HG03354 (cell line): ENCODE measurements around the gene EMP2.

Experiments used
- ATAC-seq: cut with Tn5 transposase; IDR thresholded peaks from one replicate; pipeline ENCODE4 v1.9.1; 2021; ENCODE audit warnings: mild to moderate bottlenecking; ENCODE audit not compliant: unreplicated experiment, poor library complexity, severe bottlenecking

EMP2 gene

GRCh38 chr16:10611825-10612342 lies 31.5 kb upstream of the EMP2 start:
- ATAC-seq = no peak

- no peak for ATAC-seq
These were observed 30.2 kb upstream of the EMP2 start for GRCh38 chr16:10610499-10611184.

DNA sequence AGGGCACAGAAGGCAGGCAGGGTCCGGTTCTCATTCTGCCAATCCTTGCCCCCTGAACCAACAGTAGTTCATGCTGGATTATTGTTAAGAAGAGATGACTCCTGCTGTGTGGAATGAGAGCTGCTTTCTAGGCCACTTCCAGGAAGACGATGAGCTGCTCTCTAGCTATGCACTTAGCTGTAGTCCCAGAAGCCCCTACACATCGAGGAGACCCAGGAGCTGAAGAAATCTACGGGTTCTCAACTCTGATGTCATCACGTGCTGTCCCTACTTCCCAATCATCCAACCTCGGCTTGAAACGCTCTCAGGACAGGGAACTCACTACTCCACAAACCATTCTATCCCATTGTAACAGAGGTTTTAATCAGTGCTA lies 29.0 kb upstream of the EMP2 start:
- ATAC-seq = no peak

DNA sequence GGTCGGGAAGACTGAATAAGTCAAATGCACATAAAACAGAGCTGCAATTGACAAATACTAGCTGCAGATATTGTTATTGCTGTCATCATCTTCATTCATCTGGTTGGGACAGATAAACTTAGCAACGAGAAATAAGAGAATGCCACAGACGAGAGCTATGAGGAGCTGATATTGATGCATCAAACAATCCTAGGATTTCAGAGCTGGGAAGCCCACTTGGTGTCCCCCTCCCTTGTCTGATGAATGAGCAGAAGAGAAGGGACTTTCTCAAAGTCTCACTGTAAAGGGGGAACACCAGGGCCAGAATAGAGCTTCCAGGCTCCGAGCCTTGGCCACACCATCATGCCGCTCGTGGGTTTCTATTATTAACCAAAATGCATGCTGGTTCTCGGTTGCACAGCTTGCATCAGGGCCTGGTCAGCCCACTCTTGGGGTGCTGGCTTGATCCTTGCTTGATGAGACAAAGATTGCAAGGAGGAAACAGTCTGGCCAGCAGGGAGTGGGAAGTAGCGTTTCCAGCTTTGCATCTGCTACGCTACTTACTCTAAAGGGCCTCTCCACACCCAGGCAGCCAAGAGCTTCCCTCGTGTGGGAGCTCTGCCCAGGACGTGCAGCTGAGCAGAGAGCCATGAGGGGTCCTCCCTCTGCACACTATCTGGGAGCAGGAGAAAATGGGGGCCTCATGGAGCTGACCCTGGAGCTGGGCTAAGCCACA lies 28.4 kb upstream of the EMP2 start:
- no peak for ATAC-seq

- no peak for ATAC-seq
These were observed 26.8 kb upstream of the EMP2 start for GRCh38 chr16:10607157-10607556.

DNA sequence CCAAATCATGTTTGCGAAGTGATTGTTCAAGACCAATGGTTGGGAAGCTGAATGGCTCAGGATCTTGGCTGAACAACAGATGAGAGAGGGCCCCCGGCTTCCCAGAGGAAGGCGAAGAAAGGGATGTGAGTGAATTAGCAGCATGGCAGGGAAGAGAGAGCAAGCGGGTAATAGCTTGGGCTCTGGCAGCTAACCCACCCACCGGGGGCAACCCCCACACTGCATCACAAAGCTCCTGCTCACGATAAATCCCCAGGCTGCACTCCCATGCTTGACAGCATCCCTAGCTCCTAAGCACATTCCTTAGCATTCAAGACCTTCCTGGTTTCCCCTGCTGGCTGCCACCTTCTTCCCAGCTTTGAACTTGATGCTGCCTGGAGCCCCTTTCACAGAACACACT lies 26.2 kb upstream of the EMP2 start:
- no peak for ATAC-seq

DNA sequence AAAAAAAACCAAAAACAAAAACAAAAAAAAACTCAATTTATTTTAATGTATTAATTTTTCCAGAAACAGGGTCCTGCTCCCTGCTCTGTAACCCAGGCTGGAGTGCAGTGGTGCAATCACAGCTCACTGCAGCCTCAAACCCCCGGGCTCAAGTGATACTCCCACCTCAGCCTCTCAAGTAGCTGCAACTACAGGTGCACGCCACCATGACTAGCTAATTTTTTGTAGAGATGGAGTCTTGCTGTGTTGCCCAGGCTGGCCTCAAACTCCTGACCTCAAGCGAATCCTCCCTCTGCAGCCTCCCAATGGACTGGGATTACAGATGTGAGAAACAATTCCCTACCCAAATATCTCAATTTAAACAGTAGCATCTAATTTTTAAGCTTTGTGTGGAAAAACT lies 25.2 kb upstream of the EMP2 start:
- no peak for ATAC-seq

DNA sequence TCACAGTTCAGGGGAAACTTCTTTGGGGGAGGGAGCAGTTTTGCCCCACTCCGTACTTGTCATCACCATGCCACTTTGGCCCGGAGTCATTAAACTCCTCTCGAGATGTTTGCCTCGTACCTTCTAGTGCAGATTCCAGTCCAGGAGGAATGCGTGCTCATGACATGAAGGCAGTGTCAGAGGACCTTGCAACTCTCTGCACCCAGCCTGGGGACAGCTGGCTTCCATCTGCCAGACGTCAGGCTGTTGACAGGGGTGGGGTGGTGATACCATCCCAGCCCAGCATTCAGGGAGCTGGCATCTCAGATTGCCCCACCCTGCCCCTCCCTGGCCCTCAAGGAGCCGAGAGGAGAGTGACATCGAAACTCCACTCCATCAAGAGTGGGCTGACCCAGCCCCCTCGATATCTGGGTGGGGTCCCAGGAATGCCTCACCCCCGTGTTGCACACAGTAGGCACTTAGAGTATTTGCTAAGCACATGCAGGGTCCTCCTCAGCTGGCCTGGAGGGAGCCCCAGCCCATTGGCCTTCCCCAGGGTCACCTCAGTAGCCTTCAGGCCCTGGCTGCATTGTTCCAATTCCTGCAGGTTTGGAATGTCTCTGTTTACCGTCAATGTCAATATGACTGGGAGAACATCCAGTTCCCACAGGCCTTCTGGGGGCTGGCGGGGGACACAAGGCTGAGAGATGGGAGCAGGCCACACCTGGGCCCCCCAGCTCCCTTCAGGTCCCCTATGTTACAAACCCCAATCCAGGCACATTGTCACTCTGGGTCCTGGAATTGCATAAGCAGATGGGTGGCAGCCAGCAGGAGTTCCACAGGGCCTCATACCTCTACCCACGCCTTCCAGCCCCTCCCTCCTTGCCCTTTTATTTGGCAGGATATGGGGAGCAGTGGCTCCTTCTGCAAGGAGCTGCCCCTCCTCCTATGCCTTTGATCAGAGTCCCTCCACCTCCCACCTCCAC lies 21.3 kb upstream of the EMP2 start:
- ATAC-seq = no peak

GRCh38 chr16:10600782-10601443 lies 20.5 kb upstream of the EMP2 start:
- no peak for ATAC-seq

- ATAC-seq = peak; percentile 44
These were observed 19.2 kb upstream of the EMP2 start for GRCh38 chr16:10599626-10600025.

DNA sequence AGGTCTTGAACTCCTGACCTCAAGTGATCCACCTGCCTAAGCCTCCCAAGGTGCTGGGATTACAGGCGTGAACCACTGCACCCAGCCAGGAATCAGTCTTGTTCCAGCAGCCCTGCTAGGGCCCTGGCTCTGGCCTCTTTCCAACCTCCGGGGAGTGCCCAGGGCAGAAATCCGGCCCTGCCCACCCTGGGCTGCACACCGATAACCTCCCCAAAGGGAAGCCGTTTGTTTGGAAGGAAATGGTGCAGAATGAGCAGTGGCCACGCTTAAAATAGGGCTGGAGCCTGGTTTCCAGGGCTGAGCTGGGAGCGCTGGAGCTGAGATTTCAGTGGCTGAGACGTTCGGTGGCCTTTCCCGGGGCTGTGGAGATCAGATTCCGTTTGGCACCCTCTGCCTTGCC lies 17.8 kb upstream of the EMP2 start:
- ATAC-seq = no peak

- ATAC-seq = no peak
These were observed 16.8 kb upstream of the EMP2 start for GRCh38 chr16:10597187-10597601.

GRCh38 chr16:10594312-10594950 lies 14.0 kb upstream of the EMP2 start:
- ATAC-seq = no peak

DNA sequence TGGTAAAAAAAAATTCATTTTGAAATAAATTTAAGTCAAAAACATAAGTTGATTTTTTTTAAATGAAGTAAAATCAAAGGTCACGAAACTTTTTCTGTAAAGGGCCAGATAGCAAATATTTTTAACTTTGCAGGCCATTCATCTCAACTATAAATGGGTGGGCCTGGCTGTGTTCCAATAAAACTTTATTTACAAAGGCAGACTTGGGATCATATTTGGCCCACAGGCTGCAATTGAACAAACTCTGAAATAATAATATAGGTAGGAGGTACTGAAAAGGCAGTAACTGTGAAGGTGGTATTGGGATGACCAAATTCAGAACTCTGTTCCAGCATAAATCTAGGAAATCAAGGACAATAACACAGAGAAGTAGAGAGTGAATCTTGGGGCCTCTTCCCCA lies 12.2 kb upstream of the EMP2 start:
- ATAC-seq = no peak

DNA sequence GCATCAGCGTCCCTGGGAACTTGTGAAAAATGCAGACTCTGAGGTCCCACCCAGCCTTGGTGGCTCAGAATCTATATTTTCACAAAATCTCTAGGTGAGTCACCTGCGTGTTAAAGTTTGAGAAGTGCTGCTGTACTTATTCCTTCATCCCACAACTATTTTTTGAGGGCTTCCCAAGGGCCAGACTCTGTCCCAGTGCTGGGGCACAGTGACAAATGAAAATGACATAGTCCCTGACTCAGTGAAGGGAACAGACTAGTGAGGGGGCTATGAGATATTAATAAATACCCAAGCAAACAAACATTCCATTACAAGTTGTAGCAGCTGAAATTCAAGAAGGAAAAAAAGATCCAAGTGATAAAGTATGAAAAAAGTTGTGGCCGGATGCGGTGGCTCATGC lies 9.9 kb upstream of the EMP2 start:
- ATAC-seq = no peak

GRCh38 chr16:10589109-10589508 lies 8.7 kb upstream of the EMP2 start:
- ATAC-seq = no peak

GRCh38 chr16:10587622-10588021 lies 7.2 kb upstream of the EMP2 start:
- ATAC-seq = no peak

DNA sequence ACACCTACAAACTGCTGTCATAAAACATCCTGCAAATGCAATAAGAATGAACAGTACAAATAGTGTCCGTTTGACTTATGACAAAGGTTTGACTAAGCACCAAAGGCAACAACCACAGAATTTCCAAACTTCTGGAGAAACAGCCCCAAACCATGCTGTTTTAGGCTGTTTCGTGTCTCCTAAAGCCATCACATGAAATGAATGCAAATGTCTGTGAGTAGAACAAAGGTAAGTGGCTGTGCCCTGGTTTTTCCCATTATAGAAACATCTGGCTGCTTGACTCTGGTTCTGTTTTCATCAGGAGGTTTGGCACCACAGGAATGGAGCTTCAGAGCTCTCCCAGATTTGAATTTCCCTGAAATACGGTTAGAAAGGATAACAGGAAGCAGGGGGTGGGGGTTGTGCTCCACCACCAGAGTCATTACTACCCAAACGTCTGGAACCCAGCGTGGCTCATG lies 4.6 kb upstream of the EMP2 start:
- no peak for ATAC-seq

DNA sequence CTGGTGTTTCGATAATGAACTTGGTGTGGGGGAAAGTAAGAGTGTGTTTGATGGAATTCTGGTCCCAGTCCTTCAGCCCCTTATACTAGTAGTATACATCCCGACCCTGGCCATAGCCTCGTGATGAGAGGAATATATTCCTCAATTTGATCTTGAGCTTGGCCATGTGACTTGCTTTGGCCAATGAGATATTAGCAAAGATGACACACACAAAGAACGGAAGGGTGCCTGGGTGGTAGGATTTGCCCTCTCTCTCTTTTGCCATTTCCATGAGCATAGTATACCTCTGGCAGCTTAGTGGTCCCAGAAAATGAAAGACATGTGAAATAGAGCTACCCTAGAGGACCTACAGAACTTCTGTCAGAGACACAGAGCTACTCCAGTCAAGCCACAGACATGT lies 2.9 kb upstream of the EMP2 start:
- no peak for ATAC-seq
